Activated naive CD8-positive, alpha-beta T cell treated with anti-CD3 and anti-CD28 coated beads for 36 hours (primary cell): ENCODE results near the gene RNF157. TPM values are rescaled to one million over a fixed set of nuclear protein-coding genes. Genes with fewer than 3 reads are reported as not detected.

ENCODE experiments used
- DNase-seq: peaks from one replicate; pipeline ENCODE4 v3.0.0; 2021
- H3K27ac Mint-ChIP-seq: one replicate; pipeline ENCODE4 v1.8.0; 2022; ENCODE audit warnings: mild to moderate bottlenecking, moderate library complexity, mixed read lengths
- H3K27me3 Mint-ChIP-seq: one replicate; pipeline ENCODE4 v1.8.0; 2022; ENCODE audit warnings: mild to moderate bottlenecking, mixed read lengths
- H3K36me3 Mint-ChIP-seq: one replicate; pipeline ENCODE4 v1.8.0; 2021; ENCODE audit warnings: mild to moderate bottlenecking, mixed read lengths
- H3K4me1 Mint-ChIP-seq: one replicate; pipeline ENCODE4 v1.8.0; 2021; ENCODE audit warnings: mixed read lengths
- H3K4me3 Mint-ChIP-seq: one replicate; pipeline ENCODE4 v1.8.0; 2022; ENCODE audit warnings: mild to moderate bottlenecking, moderate library complexity, mixed read lengths
- H3K9me3 Mint-ChIP-seq: one replicate; pipeline ENCODE4 v1.8.0; 2022; ENCODE audit warnings: mixed read lengths
- total RNA-seq, 2 experiments: library from RNA; stranded (reverse); gene quantifications; one replicate each; pipeline ENCODE4 v1.2.3, GENCODE V29; 2021

The RNF157 gene
- total RNA-seq, 2 experiments from 2014 or later: 30.4 to 34.7 TPM

GRCh38 chr17:76122431-76123190 lies 117.7 kb downstream of the RNF157 start:
- DNase-seq: no peak
- peak overlapping the region; percentile 54 for H3K4me3 Mint-ChIP-seq
- peak overlapping the region; percentile 62 for H3K27ac Mint-ChIP-seq
- H3K27me3 Mint-ChIP-seq: no peaks in the 10 kb centered on the region
- no peaks in the 10 kb centered on the region for H3K36me3 Mint-ChIP-seq
- H3K4me1 Mint-ChIP-seq: peaks cover 20% of the 10 kb centered on the region
- no peaks in the 10 kb centered on the region for H3K9me3 Mint-ChIP-seq

DNA sequence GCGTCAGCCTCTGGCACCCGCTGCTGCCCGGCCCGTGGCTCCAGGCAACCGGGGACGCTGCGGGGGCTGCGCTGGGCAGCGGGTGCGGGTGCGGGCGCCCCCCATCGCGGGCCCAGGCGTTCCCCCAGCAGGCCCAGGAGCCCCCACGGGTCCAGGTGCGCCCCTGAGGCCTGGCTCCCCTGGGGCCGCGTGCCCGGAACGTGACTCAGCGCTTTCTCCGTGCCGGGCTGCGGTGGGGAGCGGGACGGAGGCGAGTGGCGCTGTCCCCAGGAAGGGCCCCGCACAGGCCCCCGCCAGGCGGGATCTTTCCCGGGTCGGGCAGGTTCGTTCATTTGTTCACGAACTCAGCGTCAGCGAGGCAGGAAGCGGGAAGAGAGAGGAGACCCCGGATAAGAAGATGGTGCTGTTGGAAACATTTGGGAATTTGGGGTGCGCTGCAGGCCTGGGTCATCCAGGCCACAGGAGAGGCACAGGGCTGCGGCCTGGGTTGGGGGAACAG lies 118.3 kb downstream of the RNF157 start:
- H3K36me3 Mint-ChIP-seq: no peaks in the 10 kb centered on the region
- no peaks in the 10 kb centered on the region for H3K27me3 Mint-ChIP-seq
- peak; percentile 49 for DNase-seq
- H3K27ac Mint-ChIP-seq: peak overlapping the region; percentile 62
- peak overlapping the region; percentile 54 for H3K4me3 Mint-ChIP-seq
- H3K4me1 Mint-ChIP-seq: peaks cover 16% of the 10 kb centered on the region
- H3K9me3 Mint-ChIP-seq: no peaks in the 10 kb centered on the region

- H3K27ac Mint-ChIP-seq: no peak overlapping the region
- no peak for DNase-seq
- H3K9me3 Mint-ChIP-seq: no peaks in the 10 kb centered on the region
- no peaks in the 10 kb centered on the region for H3K27me3 Mint-ChIP-seq
- H3K36me3 Mint-ChIP-seq: no peaks in the 10 kb centered on the region
- no peak overlapping the region for H3K4me3 Mint-ChIP-seq
- H3K4me1 Mint-ChIP-seq: peaks cover 7% of the 10 kb centered on the region
Measured at GRCh38 chr17:76120658-76121008, 119.7 kb downstream of the RNF157 start.

DNA sequence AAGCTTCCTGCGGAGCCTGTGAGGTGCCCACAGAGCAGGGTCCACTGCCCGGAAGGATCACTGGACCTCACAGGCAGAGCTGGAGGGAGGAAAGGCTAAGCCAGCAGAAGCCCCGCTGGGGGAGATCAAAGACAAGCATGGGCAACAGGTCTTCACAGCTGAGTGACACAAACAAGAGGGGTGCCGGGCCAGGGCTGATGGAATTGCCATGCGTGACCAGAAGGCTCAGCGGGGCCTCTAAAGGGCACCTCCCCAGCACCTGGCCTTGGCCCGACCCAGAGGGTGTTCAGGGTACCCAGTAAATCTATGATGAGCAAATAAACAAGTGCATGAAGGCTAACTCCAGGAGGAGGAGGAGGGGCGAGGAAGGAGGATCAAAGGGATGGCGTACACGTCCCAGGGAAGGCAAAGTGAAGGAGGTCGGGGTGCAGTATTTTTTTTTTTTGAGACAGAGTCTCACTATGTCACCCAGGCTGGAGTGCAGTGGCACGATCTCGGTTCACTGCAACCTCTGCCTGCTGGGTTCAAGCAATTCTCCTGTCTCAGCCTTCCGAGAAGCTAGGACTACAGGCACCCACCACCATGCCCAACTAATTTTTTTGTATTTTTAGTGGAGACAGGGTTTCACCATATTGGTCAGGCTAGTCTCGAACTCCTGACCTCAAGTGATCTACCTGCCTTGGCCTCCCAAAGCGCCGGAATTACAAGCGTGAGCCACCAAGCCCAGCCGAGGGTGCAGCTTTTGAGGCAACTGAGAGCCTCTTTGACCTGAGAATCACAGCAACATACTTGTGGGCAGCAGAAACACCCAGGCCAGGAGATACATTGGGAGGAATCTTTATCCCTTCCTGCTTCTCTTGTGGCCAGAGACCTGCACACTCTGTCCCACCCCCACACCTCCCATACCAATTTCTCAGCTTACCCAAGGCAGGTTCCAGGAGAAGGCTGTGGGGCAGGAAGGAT lies 120.6 kb downstream of the RNF157 start:
- Mint-ChIP-seq H3K4me1 (peaks cover 5% of the 10 kb centered on the region), H3K27me3 (no peaks in the 10 kb centered on the region), H3K4me3 (no peak overlapping the region), H3K36me3 (no peaks in the 10 kb centered on the region), H3K9me3 (no peaks in the 10 kb centered on the region), H3K27ac (no peak overlapping the region)
- DNase-seq: no peak

DNA sequence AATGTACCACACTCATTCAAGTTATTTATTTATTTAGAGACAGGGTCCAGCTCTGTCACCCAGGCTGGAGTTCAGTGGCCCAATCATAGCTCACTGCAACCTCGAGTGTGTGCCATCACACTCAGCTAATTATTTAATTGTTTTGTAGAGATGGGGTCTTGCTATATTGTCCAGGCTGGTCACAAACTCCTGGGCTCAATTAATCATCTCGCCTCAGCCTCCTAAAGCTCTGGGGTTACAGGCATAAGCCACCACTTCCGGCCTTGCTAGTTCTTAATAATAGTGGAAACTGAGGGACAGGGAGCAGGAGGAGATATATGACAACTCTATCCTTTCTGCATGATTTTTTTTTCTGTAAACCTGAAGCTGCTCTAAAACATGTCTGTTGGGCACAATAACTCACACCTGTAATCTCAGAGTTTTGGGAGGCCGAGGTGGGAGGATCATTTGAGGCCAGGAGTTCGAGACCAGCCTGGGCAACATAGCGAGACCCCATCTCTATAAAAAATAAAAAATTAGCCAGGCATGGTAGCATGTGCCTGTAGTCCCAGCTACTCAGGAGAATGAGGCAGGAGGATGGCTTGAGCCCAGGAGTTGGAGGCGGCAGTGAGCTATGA lies 125.0 kb downstream of the RNF157 start:
- H3K27ac Mint-ChIP-seq: no peak overlapping the region
- no peak for DNase-seq
- H3K27me3 Mint-ChIP-seq: no peaks in the 10 kb centered on the region
- H3K36me3 Mint-ChIP-seq: no peaks in the 10 kb centered on the region
- H3K4me1 Mint-ChIP-seq: no peaks in the 10 kb centered on the region
- H3K4me3 Mint-ChIP-seq: no peak overlapping the region
- H3K9me3 Mint-ChIP-seq: no peaks in the 10 kb centered on the region

DNA sequence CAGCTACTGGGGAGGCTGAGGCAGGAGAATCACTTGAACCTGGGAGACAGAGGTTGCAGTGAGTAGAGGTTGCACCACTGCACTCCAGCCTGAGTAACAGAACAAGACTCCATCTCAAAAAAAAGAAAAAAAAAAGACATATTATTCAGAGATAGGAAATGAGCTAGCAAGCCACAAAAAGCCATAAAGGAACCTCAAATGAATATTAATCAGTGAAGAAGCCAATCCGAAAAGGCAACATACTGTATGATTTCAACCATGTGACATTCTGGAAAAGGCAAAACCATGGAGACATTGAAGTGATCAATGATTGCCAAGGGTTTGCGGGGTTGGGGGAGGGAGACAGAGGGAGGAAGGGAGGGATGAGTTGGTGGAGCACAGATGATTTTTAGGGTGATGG lies 128.3 kb downstream of the RNF157 start:
- Mint-ChIP-seq H3K27me3 (no peaks in the 10 kb centered on the region), H3K4me3 (no peak overlapping the region), H3K36me3 (no peaks in the 10 kb centered on the region), H3K27ac (no peak overlapping the region), H3K9me3 (no peaks in the 10 kb centered on the region), H3K4me1 (no peaks in the 10 kb centered on the region)
- no peak for DNase-seq

GRCh38 chr17:76107509-76107908 lies 132.8 kb downstream of the RNF157 start:
- no peak for DNase-seq
- Mint-ChIP-seq H3K4me3 (no peak overlapping the region), H3K4me1 (peaks cover 7% of the 10 kb centered on the region), H3K36me3 (peaks cover 3% of the 10 kb centered on the region), H3K27ac (no peak overlapping the region), H3K9me3 (no peaks in the 10 kb centered on the region), H3K27me3 (no peaks in the 10 kb centered on the region)

DNA sequence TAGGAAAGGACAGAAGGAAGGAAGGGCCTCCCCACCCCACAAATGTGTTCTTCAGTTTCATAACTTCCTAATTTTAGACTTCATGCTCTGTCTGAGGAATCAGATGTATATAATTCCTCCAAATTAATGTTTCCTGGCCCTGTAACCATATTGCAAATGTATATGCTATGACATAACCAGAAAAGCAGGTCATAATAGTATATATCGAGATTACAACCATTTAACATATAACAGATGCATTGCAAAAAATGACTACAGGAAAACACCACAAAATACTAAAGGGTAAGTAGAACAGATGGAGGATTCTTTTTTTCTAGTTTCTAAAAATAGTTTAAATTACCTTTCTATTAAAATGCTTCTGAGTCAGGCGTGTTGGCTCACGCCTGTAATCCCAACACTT lies 133.6 kb downstream of the RNF157 start:
- no peak for DNase-seq
- no peaks in the 10 kb centered on the region for H3K9me3 Mint-ChIP-seq
- peaks cover 3% of the 10 kb centered on the region for H3K36me3 Mint-ChIP-seq
- no peak overlapping the region for H3K27ac Mint-ChIP-seq
- no peak overlapping the region for H3K4me3 Mint-ChIP-seq
- no peaks in the 10 kb centered on the region for H3K27me3 Mint-ChIP-seq
- peaks cover 12% of the 10 kb centered on the region for H3K4me1 Mint-ChIP-seq

DNA sequence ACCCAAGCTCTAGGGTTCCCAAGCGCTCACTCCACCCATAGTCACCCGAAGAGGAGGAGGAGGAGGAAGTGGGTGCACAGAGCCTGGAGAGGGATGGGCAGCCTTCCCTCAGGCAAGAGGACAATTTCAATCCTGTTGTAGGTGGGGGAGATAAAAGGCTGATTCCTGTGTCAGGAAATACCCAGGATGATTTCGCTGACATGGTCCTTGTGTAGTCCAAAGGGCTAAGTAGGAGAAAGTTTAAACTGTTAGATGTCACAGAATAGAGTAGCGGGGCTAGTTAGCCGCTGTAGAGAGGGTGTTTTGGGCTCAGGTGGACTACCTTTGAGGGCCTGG lies 135.4 kb downstream of the RNF157 start:
- H3K4me3 Mint-ChIP-seq: peak overlapping the region; percentile 99
- DNase-seq: no peak
- no peaks in the 10 kb centered on the region for H3K9me3 Mint-ChIP-seq
- H3K36me3 Mint-ChIP-seq: peaks cover 9% of the 10 kb centered on the region
- H3K27ac Mint-ChIP-seq: peak overlapping the region; percentile 95
- H3K27me3 Mint-ChIP-seq: no peaks in the 10 kb centered on the region
- H3K4me1 Mint-ChIP-seq: peaks cover 19% of the 10 kb centered on the region

DNA sequence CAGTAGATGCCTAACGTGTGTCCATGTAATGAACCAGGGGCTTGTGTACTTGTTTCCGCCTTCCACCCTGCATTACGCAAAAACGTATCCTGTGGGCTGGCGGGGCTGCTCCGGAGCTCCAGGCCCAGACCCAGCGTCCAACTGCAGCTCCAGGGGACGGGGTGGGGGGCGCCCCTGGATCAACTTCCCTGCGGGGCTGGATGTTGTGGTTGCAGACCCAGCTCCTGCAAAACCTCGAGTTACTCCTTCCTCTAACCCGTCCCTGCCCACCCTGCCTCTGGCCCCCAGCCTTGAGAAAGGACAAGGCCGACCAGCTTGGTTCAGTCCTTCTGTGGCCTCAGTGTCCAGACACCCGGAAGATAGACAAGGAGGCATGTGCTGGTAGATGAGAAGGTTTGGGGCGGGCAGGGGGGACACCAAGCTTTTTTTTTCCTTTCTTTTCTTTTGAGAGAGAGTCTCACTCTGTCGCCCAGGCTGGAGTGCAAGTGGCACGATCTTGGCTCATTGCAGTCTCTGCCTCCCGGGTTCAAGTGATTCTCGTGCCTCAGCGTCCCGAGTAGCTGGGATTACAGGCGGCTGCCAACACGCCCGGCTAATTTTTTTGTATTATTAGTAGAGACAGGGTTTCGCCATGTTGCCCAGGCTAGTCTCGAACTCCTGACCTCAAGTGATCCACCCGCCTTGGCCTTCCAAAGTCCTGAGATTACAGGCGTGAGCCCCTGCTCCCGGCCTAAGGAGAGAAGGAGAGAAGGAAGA lies 136.0 kb downstream of the RNF157 start:
- H3K27ac Mint-ChIP-seq: peak overlapping the region; percentile 95
- no peaks in the 10 kb centered on the region for H3K9me3 Mint-ChIP-seq
- H3K4me3 Mint-ChIP-seq: peak overlapping the region; percentile 99
- H3K4me1 Mint-ChIP-seq: peaks cover 19% of the 10 kb centered on the region
- H3K27me3 Mint-ChIP-seq: no peaks in the 10 kb centered on the region
- DNase-seq: no peak
- H3K36me3 Mint-ChIP-seq: peaks cover 9% of the 10 kb centered on the region

- peaks cover 9% of the 10 kb centered on the region for H3K36me3 Mint-ChIP-seq
- peak; percentile 94 for DNase-seq
- peak within 1 kb of the TSS; percentile 95 for H3K27ac Mint-ChIP-seq
- peak within 1 kb of the TSS; percentile 99 for H3K4me3 Mint-ChIP-seq
- peaks cover 19% of the 10 kb centered on the region for H3K4me1 Mint-ChIP-seq
- H3K9me3 Mint-ChIP-seq: no peaks in the 10 kb centered on the region
- no peaks in the 10 kb centered on the region for H3K27me3 Mint-ChIP-seq
Measured at GRCh38 chr17:76103274-76104139, 136.8 kb downstream of the RNF157 start, which contains the start of gene EXOC7. Gene EXOC7 (minus strand): TSS chr17:76103787. CDS start chr17:76103692, 95 bp downstream.

DNA sequence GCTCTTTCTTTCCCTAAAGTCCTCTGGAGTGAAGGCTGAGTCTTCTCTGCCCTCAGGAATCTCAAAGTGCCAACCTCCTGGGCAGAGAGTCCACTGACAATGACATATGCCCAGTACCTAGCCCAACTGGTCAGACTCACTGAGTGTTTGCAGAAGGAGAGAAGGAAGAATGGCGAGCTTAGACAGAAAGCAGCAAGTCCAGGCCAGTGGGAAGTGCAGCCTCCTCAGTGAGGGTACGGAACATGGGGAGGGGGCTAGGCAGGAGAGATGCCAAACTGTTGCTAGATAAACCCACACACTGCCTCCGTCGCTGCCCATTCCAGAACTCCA lies 137.4 kb downstream of the RNF157 start:
- H3K4me3 Mint-ChIP-seq: peak overlapping the region; percentile 99
- no peaks in the 10 kb centered on the region for H3K9me3 Mint-ChIP-seq
- no peak for DNase-seq
- no peaks in the 10 kb centered on the region for H3K27me3 Mint-ChIP-seq
- H3K36me3 Mint-ChIP-seq: peaks cover 10% of the 10 kb centered on the region
- peaks cover 19% of the 10 kb centered on the region for H3K4me1 Mint-ChIP-seq
- peak overlapping the region; percentile 95 for H3K27ac Mint-ChIP-seq

DNA sequence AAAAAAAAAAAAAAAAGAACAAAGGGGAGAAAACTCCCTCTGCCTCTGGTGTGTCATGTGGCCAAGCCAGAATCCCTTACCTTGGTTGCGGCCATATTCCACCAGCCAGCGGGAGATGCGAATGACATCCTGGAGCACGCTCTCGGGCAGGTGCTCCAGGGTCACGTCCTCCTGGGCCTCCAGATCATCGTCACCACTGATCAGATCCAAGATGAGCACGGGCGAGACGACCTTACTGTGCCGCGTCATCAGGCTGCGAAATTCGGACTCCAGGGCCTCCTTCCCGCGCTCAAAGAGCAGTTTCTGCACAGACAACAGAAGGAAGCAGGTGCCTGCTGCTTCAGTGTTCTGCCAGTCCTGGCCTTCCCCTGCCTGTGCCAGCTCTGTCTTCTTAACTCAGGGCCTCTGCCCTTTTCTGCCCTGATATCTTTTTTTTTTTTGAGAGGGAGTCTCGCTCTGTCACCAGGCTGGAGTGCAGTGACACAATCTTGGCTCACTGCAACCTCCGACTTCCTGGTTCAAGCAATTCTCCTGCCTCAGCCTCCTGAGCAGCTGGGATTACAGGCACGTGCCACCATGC lies 142.5 kb downstream of the RNF157 start:
- Mint-ChIP-seq H3K27ac (no peak overlapping the region), H3K9me3 (no peaks in the 10 kb centered on the region), H3K4me3 (no peak overlapping the region), H3K4me1 (peaks cover 16% of the 10 kb centered on the region), H3K36me3 (peaks cover 19% of the 10 kb centered on the region), H3K27me3 (no peaks in the 10 kb centered on the region)
- DNase-seq: no peak
